Endothelial cell of umbilical vein (primary cell): Measurements from ENCODE around the gene RIT2. TPM values are rescaled to one million over a fixed set of nuclear protein-coding genes. Genes with fewer than 3 reads are reported as not detected.

Experiments
- BruUV-seq: library from RNA; stranded (reverse); fragments of 400-500 nt; replicated peaks from 2 replicates; lab custom pipeline; 2021; lab: Mats Ljungman, UMichigan
- CTCF ChIA-PET: fragments of 300-600, 350-600 bp; sonication (Branson Sonifier 250); formaldehyde crosslinking; loops from one replicate; lab custom pipeline; 2021; ENCODE audit warnings: antibody characterized with exemption, inconsistent platforms; lab: Charles Lee
- POLR2A ChIA-PET: fragments of 300-600, 350-600 bp; sonication (Branson Sonifier 250); formaldehyde crosslinking; loops from one replicate; lab custom pipeline; 2021; ENCODE audit warnings: antibody characterized with exemption, inconsistent platforms; lab: Charles Lee
- DNase-seq: peaks from one replicate; pipeline ENCODE4 v3.0.0-alpha.2; 2011; ENCODE audit warnings: low read depth, low spot score
- FAIRE-seq: peaks from 2 replicates; lab custom pipeline; 2011; peaks lifted over from hg19 to GRCh38; lab: Jason Lieb, UNC
- H2AFZ ChIP-seq: 2 replicates; pipeline ENCODE4 v1.6.0; 2012; ENCODE audit warnings: low read depth, low read length, control low read depth, inconsistent platforms
- H3K27ac ChIP-seq: 2 replicates; pipeline ENCODE4 v1.5.1; 2011; ENCODE audit warnings: low read depth, mild to moderate bottlenecking, control low read depth, low read length, moderate library complexity; ENCODE audit not compliant: insufficient read depth
- H3K27me3 ChIP-seq, 2 experiments: 2 replicates each; pipeline versions ENCODE4 v1.6.0 to v1.6.1; 2011; ENCODE audit warnings: low read length in 2 of 2, mixed read lengths in 1 of 2; ENCODE audit not compliant: control insufficient read depth in 2 of 2, insufficient read depth in 2 of 2
- H3K36me3 ChIP-seq, 2 experiments: 2 replicates in 1 of 2; 3 replicates in 1 of 2; pipeline ENCODE4 v1.5.1; 2011; ENCODE audit warnings: low read length in 2 of 2, mild to moderate bottlenecking in 1 of 2, moderate library complexity in 1 of 2; ENCODE audit not compliant: control insufficient read depth in 2 of 2, insufficient read depth in 2 of 2; ENCODE audit errors: extremely low read depth in 1 of 2
- H3K4me1 ChIP-seq: 3 replicates; pipeline ENCODE4 v1.5.1; 2011; ENCODE audit warnings: mild to moderate bottlenecking, low read length; ENCODE audit not compliant: control insufficient read depth, insufficient read depth; ENCODE audit errors: extremely low read depth
- H3K4me2 ChIP-seq: 2 replicates; pipeline ENCODE4 v1.6.1; 2011; ENCODE audit warnings: low read length, control low read depth, mixed read lengths; ENCODE audit not compliant: insufficient read depth
- H3K4me3 ChIP-seq, 3 experiments: fragments of 200-600 bp in 1 of 3; sonication (generic), shearing (Covaris generic) in 1 of 3; replicated peaks in 1 of 3; 2 replicates each; pipeline ENCODE4 v1.5.1; 2011 to 2016; ENCODE audit warnings: control low read depth in 3 of 3, low read length in 3 of 3, mild to moderate bottlenecking in 2 of 3, inconsistent platforms in 1 of 3, low read depth in 1 of 3, moderate library complexity in 1 of 3; ENCODE audit not compliant: insufficient read depth in 1 of 3
- H3K79me2 ChIP-seq: 2 replicates; pipeline ENCODE4 v1.6.0; 2012; ENCODE audit warnings: low read length, inconsistent platforms; ENCODE audit not compliant: control insufficient read depth, insufficient read depth
- H3K9ac ChIP-seq: replicated peaks from 2 replicates; pipeline ENCODE3; 2011; ENCODE audit warnings: low read length, control low read depth; ENCODE audit not compliant: insufficient read depth; ENCODE audit errors: extremely low read depth
- H3K9me1 ChIP-seq: replicated peaks from 3 replicates; pipeline ENCODE4 v1.6.0; 2011; ENCODE audit warnings: mild to moderate bottlenecking, low read length; ENCODE audit not compliant: control insufficient read depth, insufficient read depth; ENCODE audit errors: extremely low read depth
- H3K9me3 ChIP-seq: replicated peaks from 2 replicates; pipeline ENCODE4 v1.5.1; 2012; ENCODE audit warnings: low read length, inconsistent platforms; ENCODE audit not compliant: control insufficient read depth, insufficient read depth
- H4K20me1 ChIP-seq: replicated peaks from 2 replicates; pipeline ENCODE3; 2011; ENCODE audit warnings: mild to moderate bottlenecking, low read length; ENCODE audit not compliant: control insufficient read depth, insufficient read depth; ENCODE audit errors: extremely low read depth
- CTCF ChIP-seq, 2 donors: IDR thresholded peaks; 1 replicate in 1 of 2; 2 replicates in 1 of 2; pipeline ENCODE4 v1.5.1; 2011; ENCODE audit warnings: low read length in 2 of 2, mild to moderate bottlenecking in 2 of 2, moderate library complexity in 2 of 2, control low read depth in 1 of 2, inconsistent platforms in 1 of 2, low read depth in 1 of 2; ENCODE audit not compliant: insufficient read depth in 1 of 2; ENCODE audit errors: extremely low read depth in 1 of 2
- EZH2 ChIP-seq: IDR thresholded peaks from 2 replicates; pipeline ENCODE4 v1.6.1; 2012; ENCODE audit warnings: borderline replicate concordance, low read depth, mild to moderate bottlenecking, moderate library complexity, low read length, inconsistent platforms; ENCODE audit not compliant: severe bottlenecking
- FOS ChIP-seq: IDR thresholded peaks from 2 replicates; pipeline ENCODE4 v1.6.1; 2011; ENCODE audit warnings: mild to moderate bottlenecking, low read length, moderate library complexity, borderline replicate concordance; ENCODE audit not compliant: insufficient read depth
- GATA2 ChIP-seq: IDR thresholded peaks from 2 replicates; pipeline ENCODE4 v1.7.0; 2011; ENCODE audit warnings: low read depth, mild to moderate bottlenecking, moderate library complexity, mixed read lengths, low read length; ENCODE audit not compliant: insufficient read length, insufficient read depth
- JUN ChIP-seq: IDR thresholded peaks from 2 replicates; pipeline ENCODE4 v1.6.1; 2011; ENCODE audit warnings: borderline replicate concordance, low read depth; ENCODE audit not compliant: insufficient read length, insufficient read depth
- MAX ChIP-seq: IDR thresholded peaks from 2 replicates; pipeline ENCODE4 v1.6.1; 2011; ENCODE audit not compliant: insufficient read depth, insufficient read length
- MYC ChIP-seq: IDR thresholded peaks from one replicate; pipeline ENCODE4 v1.6.1; 2011; ENCODE audit warnings: mild to moderate bottlenecking, low read depth, low read length
- POLR2A ChIP-seq: IDR thresholded peaks from 2 replicates; pipeline ENCODE4 v1.6.1; 2012; ENCODE audit warnings: low read depth, mild to moderate bottlenecking, control low read depth, low read length
- POLR2AphosphoS5 ChIP-seq: IDR thresholded peaks from 2 replicates; pipeline ENCODE4 v1.6.1; 2012; ENCODE audit warnings: low read depth, mild to moderate bottlenecking, control low read depth, low read length, moderate library complexity; ENCODE audit not compliant: insufficient read depth
- dilution Hi-C: fragments of 300-500 bp; cut with MboI; formaldehyde crosslinking; loops from one replicate; pipeline ENCODE4 v1.15.0; 2019; ENCODE audit warnings: low sequenced_read_pairs; ENCODE audit not compliant: extremely low pct_ligation_motif_present
- intact Hi-C: fragments of 100-400 bp; cut with micrococcal nuclease; formaldehyde crosslinking; loops from one replicate; pipeline ENCODE4 v1.10.0; 2022
- polyA plus RNA-seq, 4 experiments: library from polyadenylated mRNA; depleted of rRNA in 3 of 4; stranded (reverse) in 3 of 4; unstranded in 1 of 4; fragments of >200 nt; gene quantifications; 2 replicates each; pipeline versions ENCODE4 v1.2.1 to v1.2.3, GENCODE V29; 2011 to 2012; ENCODE audit warnings: missing spikeins in 1 of 4
- total RNA-seq: library from RNA; stranded (reverse); gene quantifications from 2 replicates; pipeline ENCODE4 v1.2.3, GENCODE V29; 2021

RIT2 gene
- total and polyA plus RNA-seq, 2 donors (not counting 3 experiments of a cell fraction or from before 2014, with no cell fraction given) = not detected

GRCh38 chr18:42996824-42997223 lies 118.7 kb downstream of the RIT2 start:
- Histone ChIP-seq H3K9ac (no peak overlapping the region), H3K4me1 (no peaks in the 10 kb centered on the region), H2AFZ (no peak overlapping the region), H3K79me2 (no peaks in the 10 kb centered on the region), H4K20me1 (no peaks in the 10 kb centered on the region), H3K36me3 (no peaks in the 10 kb centered on the region), H3K9me1 (no peaks in the 10 kb centered on the region), H3K27ac (no peak overlapping the region), H3K4me2 (no peak overlapping the region), H3K27me3 (no peaks in the 10 kb centered on the region), H3K9me3 (no peaks in the 10 kb centered on the region), H3K4me3 (no peak overlapping the region)
- ChIA-PET CTCF (no interaction called here), POLR2A (no interaction called here)
- TF ChIP-seq GATA2 (no peak), POLR2A (no peak), MYC (no peak), POLR2AphosphoS5 (no peak), FOS (no peak), EZH2 (no peak), JUN (no peak), CTCF (IDR thresholded peaks at IDR 0.05; ENCODE audit: extremely low read depth in 1 of 2, insufficient read depth in 1 of 2, low read depth in 1 of 2, low read length in 2 of 2) (no peak), MAX (no peak)
- no peak for FAIRE-seq
- no peak for DNase-seq
- dilution Hi-C loops (no loop called here), intact Hi-C loops (no loop called here)
- no TSS peak for BruUV-seq
